Endothelial cell (in vitro differentiated cells): Measurements from ENCODE around the gene FGA. TPM values are rescaled to one million over a fixed set of nuclear protein-coding genes. Genes with fewer than 3 reads are reported as not detected.

Source experiments
- DNase-seq: peaks from one replicate; pipeline ENCODE4 v3.0.0; 2021; ENCODE audit warnings: low spot score
- H3K27ac Mint-ChIP-seq: one replicate; pipeline ENCODE4 v1.8.0; 2021; ENCODE audit warnings: mixed read lengths, inconsistent platforms; ENCODE audit not compliant: unreplicated experiment
- H3K27me3 Mint-ChIP-seq: one replicate; pipeline ENCODE4 v1.8.0; 2021; ENCODE audit warnings: mild to moderate bottlenecking, moderate library complexity, mixed read lengths, inconsistent platforms; ENCODE audit not compliant: unreplicated experiment
- H3K36me3 Mint-ChIP-seq: one replicate; pipeline ENCODE4 v1.8.0; 2021; ENCODE audit warnings: mild to moderate bottlenecking, low read depth, mixed read lengths, inconsistent platforms; ENCODE audit not compliant: unreplicated experiment
- H3K4me1 Mint-ChIP-seq: one replicate; pipeline ENCODE4 v1.8.0; 2021; ENCODE audit warnings: mild to moderate bottlenecking, mixed read lengths, inconsistent platforms; ENCODE audit not compliant: unreplicated experiment
- H3K4me3 Mint-ChIP-seq: one replicate; pipeline ENCODE4 v1.8.0; 2021; ENCODE audit warnings: mild to moderate bottlenecking, mixed read lengths, inconsistent platforms; ENCODE audit not compliant: unreplicated experiment
- H3K9me3 Mint-ChIP-seq: one replicate; pipeline ENCODE4 v1.8.0; 2021; ENCODE audit warnings: mixed read lengths, inconsistent platforms; ENCODE audit not compliant: unreplicated experiment
- CTCF ChIP-seq: fragments of 200-600 bp; sonication (generic); IDR thresholded peaks from one replicate; pipeline ENCODE4 v1.5.0; 2021; ENCODE audit warnings: antibody characterized with exemption; ENCODE audit not compliant: unreplicated experiment
- long read RNA-seq: library from polyadenylated mRNA; unstranded; transcript quantifications from one replicate; pipeline ENCODE4 v2.0.0, GENCODE V29; 2020; ENCODE audit not compliant: unreplicated experiment
- total RNA-seq: library from RNA; stranded (reverse); fragmentation: NEBNext Ultra II Directional; extraction: Animal tissue kit (Norgen Biotek cat#: 25700); gene quantifications from one replicate; pipeline ENCODE4 v1.2.1, GENCODE V29; 2021; ENCODE audit not compliant: unreplicated experiment

FGA gene
- total RNA-seq, result not detected
- long read RNA-seq, result 0 reads

GRCh38 chr4:154590329-154591006, at the start of gene FGA:
Gene FGA (minus strand): TSS chr4:154590742. CDS start chr4:154590687, 55 bp downstream.
- Mint-ChIP-seq H3K27me3 (no peaks in the 10 kb centered on the region), H3K4me3 (no peak within 1 kb of the TSS), H3K27ac (no peak within 1 kb of the TSS), H3K9me3 (no peaks in the 10 kb centered on the region), H3K4me1 (no peaks in the 10 kb centered on the region), H3K36me3 (no peaks in the 10 kb centered on the region)
- no peak for DNase-seq
- TF ChIP-seq CTCF, result no peak

GRCh38 chr4:154634058-154634457, 43.5 kb upstream of the FGA start:
- Mint-ChIP-seq H3K4me3 (no peak overlapping the region), H3K27me3 (peaks cover 1% of the 10 kb centered on the region), H3K36me3 (no peaks in the 10 kb centered on the region), H3K9me3 (no peaks in the 10 kb centered on the region), H3K27ac (no peak overlapping the region), H3K4me1 (no peaks in the 10 kb centered on the region)
- DNase-seq, result no peak
- TF ChIP-seq CTCF, result no peak

GRCh38 chr4:154631828-154632227, 41.3 kb upstream of the FGA start:
- no peak for DNase-seq
- no peak overlapping the region for H3K4me3 Mint-ChIP-seq
- no peak for TF ChIP-seq CTCF
- no peaks in the 10 kb centered on the region for H3K27me3 Mint-ChIP-seq
- no peaks in the 10 kb centered on the region for H3K36me3 Mint-ChIP-seq
- H3K4me1 Mint-ChIP-seq, result no peaks in the 10 kb centered on the region
- no peaks in the 10 kb centered on the region for H3K9me3 Mint-ChIP-seq
- no peak overlapping the region for H3K27ac Mint-ChIP-seq

GRCh38 chr4:154630324-154630723, 39.8 kb upstream of the FGA start:
- Mint-ChIP-seq H3K36me3 (no peaks in the 10 kb centered on the region), H3K9me3 (no peaks in the 10 kb centered on the region), H3K27me3 (no peaks in the 10 kb centered on the region), H3K4me1 (no peaks in the 10 kb centered on the region), H3K4me3 (no peak overlapping the region), H3K27ac (no peak overlapping the region)
- no peak for DNase-seq
- no peak for TF ChIP-seq CTCF

GRCh38 chr4:154626793-154627484, 36.4 kb upstream of the FGA start:
- Mint-ChIP-seq H3K9me3 (no peaks in the 10 kb centered on the region), H3K4me1 (no peaks in the 10 kb centered on the region)

More at GRCh38 chr4:154626793-154627484, 36.4 kb upstream of the FGA start:
- DNase-seq, result peak; percentile 87
- peak; percentile 72 for TF ChIP-seq CTCF
- Mint-ChIP-seq H3K36me3 (no peaks in the 10 kb centered on the region), H3K4me3 (no peak overlapping the region), H3K27ac (no peak overlapping the region), H3K27me3 (no peaks in the 10 kb centered on the region)
